GM18511 (cell line): ENCODE data around the gene GOLT1B.
"Not testable (repeated sequence)": the region's sequence is repeated elsewhere in the genome, so short reads cannot be mapped to it uniquely, and the experiment has no call there.

Experiments
- ATAC-seq: cut with Tn5 transposase; IDR thresholded peaks from one replicate; pipeline ENCODE4 v1.9.1; 2021; ENCODE audit warnings: mild to moderate bottlenecking, moderate library complexity; ENCODE audit not compliant: unreplicated experiment

Gene GOLT1B, protein sequence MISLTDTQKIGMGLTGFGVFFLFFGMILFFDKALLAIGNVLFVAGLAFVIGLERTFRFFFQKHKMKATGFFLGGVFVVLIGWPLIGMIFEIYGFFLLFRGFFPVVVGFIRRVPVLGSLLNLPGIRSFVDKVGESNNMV

DNA sequence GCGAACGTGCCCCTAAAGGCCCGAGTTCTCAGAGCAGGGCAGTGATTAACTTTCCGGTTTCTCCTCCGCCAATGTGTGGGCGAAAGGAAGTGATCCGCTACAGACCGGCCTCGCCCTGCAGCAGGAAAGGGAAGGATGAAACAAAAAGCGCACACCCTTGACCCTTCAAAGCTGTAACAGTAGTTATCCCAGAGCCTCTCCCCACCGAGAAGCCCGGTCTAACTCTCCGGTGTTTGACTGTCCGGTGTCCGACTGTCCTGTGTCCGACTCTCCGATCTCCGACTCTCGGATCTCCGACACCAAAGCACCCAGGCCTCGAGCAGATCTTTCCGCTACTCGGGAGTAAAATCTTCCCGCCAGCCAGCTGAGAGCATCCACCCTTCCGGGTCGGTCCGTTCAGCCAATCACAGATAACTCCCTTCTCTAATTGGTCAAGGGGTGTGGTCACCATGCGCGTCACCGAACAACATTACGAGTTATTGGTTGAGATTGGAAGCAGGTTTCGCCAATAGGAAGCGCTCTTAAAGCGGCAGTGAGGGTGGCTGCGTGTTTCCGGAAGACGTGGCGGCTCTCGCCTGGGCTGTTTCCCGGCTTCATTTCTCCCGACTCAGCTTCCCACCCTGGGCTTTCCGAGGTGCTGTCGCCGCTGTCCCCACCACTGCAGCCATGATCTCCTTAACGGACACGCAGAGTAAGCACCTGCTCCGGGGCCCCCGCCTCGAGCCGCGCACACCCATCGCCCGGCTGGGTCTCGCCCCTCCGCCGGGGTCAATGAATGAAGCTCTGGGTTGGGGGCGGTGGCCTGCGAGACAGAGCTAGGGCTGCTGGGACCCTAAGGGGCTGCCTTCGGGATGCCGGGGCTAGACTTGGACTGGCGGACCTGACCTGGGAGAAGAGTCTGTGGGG is at the start of gene GOLT1B, which contains the start of gene RECQL:
TSS of gene GOLT1B (plus strand) at position 532 of the 906 bp plus-strand sequence. CDS start at position 667, 135 bp downstream.
TSS of gene RECQL (minus strand) at position 378 of the 906 bp plus-strand sequence. CDS start 2,065 bp downstream, outside the sequence.
- ATAC-seq: peak; percentile 99

DNA sequence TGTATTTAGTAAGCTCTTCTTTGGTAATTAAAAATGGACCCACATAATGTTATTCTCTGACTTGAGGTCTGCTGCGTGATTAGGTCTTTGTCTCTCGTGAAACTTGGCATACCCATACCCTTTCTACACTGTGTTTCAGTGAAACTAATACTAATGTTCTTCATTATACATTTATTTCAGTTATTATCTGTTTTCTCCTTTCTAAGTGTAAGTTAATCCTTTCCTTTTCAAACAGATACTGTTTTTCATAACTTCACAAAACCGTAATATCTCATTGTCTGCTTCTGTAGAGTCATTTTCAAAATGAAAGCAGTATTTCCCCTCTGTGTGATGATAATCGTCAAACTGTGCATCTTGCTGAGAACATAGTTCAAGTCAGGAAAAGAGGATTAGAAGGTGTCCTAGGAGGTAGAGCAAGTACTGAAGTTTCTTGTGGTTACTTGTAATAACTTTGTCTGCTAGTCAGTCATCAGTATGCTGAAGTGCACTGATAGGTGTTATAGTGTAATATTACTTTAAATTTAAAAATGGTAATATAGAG is 48.2 kb upstream of the GOLT1B start:
- ATAC-seq: no peak

GRCh38 chr12:21456291-21456780 is 45.3 kb upstream of the GOLT1B start:
- ATAC-seq: no peak

GRCh38 chr12:21459474-21459873 is 42.1 kb upstream of the GOLT1B start:
- no peak for ATAC-seq

DNA sequence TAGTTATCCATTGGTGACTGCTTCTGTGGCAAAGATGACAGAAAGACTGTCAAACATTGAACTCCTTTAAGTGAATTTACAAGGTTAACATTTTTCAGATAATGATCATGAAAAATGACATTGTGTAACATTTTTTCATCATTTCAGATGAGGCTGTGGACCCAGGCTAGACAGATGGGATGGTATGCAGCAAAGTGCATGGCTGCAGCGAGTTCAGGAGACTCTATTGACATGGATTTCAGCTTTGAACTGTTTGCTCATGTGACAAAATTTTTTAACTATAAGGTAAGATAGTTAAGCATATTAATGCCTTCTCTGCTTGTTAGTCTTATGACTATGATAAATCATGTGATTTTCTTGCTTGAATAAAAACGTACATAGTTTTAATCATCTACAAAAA is 34.3 kb upstream of the GOLT1B start:
- not testable (repeated sequence) for ATAC-seq

DNA sequence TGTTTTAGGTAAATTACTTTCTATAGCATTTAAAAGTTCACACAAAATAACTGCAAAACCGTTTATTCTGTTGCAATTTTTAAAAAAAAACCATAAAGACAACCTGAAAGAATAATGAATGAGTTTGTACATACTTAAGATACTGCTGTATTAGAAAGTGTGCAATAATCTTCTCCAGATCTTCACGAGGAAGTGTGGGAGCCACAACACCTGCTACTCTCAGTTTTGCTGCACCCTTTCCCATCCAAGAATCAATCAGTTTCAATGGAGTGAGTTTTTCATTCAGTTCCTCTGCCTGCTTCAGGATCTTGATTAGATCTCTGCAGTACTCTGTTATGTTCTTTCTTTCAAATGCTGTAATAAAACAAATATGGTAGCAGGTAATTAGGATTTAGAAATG is 30.3 kb upstream of the GOLT1B start:
- ATAC-seq: no peak

- ATAC-seq: no peak
Measured at GRCh38 chr12:21472197-21472823, 29.3 kb upstream of the GOLT1B start.

DNA sequence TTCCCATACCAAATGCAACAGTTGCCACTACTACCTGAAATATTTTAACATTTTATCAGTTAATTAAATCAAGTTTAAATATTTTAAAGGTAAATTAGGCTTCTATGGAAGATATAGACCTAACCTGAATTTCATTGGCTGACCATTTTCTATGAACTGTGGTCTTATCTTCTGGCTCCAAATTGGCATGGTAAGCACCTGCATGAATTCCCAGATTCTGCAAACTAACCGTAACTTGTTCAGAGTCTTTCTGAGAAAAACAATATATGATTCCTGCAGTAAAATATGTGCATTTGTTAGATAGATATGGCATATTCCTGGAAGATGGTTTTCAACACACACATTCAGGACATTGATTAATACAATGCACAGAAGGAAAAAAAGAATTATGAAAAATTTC is 26.0 kb upstream of the GOLT1B start:
- no peak for ATAC-seq

DNA sequence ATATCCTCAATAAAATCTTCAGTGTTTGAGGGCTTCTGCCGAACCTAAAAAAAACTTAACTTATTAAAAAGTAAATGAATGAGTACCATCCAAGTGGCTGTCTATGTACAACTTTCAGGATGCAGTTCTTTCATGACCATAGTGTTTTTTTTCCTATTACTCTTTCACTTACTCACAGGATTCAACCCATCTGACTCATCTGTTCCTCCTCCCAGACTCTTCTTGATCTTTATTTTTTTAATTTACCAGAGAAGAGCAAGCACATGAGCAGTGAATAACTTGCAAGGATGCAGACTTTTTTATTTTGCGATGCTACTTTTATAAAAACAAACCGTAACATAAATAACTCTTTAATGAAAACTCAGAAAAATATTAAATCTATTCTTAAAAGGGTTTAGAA is 24.6 kb upstream of the GOLT1B start:
- ATAC-seq: no peak

- ATAC-seq: no peak
Measured at GRCh38 chr12:21478756-21479455, 22.7 kb upstream of the GOLT1B start.

DNA sequence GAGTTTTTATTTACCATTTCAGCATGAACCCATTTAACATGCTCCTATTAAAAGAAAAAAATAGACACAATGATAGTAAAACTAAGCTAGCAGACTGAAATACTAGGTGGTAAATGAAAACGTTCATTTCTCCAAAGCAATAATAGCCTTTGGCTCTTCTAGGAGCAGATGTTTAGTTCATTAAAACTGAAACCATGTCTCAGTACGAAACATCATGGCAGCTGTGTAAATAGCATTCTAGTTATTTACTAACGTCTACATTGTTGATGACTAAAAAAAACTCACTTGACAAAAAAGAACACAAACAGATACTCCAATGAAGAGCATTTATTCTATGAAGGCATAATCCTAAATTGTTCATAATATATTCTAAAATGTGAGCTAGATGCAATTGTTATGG is 18.1 kb upstream of the GOLT1B start:
- ATAC-seq: no peak

GRCh38 chr12:21485998-21486397 is 15.6 kb upstream of the GOLT1B start:
- ATAC-seq: no peak

GRCh38 chr12:21499765-21500164 is 1.8 kb upstream of the GOLT1B start:
- ATAC-seq: no peak

GRCh38 chr12:21500786-21501257 is 767 bp upstream of the GOLT1B start:
- ATAC-seq: peak; percentile 17

DNA sequence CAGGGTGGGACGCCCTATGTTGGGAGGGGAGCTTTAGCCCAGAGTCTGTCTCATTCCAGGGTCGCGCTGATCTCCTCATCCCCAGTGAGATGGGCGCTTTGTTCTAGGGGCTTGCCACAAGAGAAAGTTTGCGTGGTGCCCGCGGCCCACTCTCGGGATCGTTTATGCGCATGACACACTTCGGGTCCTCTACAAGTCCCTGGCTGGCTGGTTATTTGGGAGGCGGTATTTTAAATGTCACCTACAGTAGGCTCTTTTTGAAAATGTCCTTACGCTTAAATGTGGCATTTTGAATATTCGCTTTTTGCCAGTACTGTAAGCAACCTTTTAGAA is 541 bp downstream of the GOLT1B start:
- ATAC-seq: peak; percentile 4

GRCh38 chr12:21502872-21503271 is 1.3 kb downstream of the GOLT1B start:
- ATAC-seq: no peak

GRCh38 chr12:21505888-21506287 is 4.3 kb downstream of the GOLT1B start:
- ATAC-seq: no peak

DNA sequence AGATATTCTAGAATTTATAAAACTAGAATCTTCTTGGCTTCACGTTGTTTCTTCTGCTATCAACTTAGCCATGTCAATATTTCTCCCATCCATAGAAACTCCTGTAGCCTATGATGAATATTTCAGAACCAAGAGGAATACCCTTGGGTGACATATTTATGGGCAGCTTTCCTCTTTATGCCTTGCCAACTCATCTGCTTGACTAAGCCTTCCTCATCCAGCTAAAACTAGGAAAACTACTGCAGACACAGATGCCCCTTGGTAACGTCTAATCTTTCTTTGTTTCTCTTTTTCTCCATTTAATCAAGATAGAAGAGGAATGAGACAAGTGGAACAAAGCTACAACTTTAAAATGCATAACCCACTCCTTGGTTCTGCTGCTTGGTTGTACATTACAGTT is 6.3 kb downstream of the GOLT1B start:
- no peak for ATAC-seq

DNA sequence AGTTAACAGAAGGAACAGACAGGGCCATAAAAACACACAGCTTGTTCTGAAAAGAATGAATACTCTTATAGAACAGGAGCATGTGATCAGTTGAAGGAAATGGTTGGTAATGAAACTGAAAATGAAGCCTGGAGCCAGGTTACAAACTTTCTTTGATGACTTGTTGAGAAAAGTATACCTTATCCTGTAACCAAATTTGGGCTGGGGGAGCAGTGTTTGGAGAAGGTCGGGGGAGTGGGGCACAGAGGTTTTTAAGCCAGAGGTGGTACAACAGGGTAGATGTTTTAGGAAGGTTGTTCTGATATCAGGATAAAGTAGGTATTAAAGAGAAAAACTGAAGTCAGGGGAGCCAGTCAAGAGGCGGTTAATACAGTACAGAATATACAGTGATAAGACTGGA is 8.2 kb downstream of the GOLT1B start:
- ATAC-seq: peak; percentile 95

DNA sequence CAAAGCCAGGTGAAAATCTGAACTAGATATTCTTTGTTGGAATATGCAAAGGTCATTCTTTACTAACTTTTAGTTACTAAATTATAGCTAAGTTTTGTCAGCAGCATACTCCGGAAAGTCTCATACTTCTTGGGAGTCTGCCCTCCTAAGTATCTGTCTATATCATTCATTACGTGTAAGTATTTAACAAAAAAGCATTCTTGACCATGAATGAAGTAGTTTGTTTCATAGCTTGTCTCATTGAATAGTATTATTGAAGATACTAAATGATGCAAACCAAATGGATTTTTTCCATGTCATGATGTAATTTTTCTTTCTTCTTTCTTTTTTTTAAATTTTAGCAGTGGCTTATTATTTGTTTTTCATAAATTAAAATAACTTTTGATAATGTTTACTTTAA is 14.7 kb downstream of the GOLT1B start:
- ATAC-seq: no peak

GRCh38 chr12:21518451-21518850 is 16.9 kb downstream of the GOLT1B start:
- no peak for ATAC-seq
